C4-2B (cell line): Measurements from ENCODE around the gene ORAI3.

ENCODE experiments used
- H3K27ac ChIP-seq: fragments of 450-650 bp; 2 replicates; pipeline ENCODE4 v1.5.1; 2017
- CTCF ChIP-seq: fragments of 450-650 bp; conservative IDR thresholded peaks from 2 replicates; pipeline ENCODE4 v1.5.1; 2017; ENCODE audit warnings: mild to moderate bottlenecking
- ZFX ChIP-seq: fragments of 450-650 bp; IDR thresholded peaks from 2 replicates; pipeline ENCODE4 v1.6.1; 2017

ORAI3 gene

DNA sequence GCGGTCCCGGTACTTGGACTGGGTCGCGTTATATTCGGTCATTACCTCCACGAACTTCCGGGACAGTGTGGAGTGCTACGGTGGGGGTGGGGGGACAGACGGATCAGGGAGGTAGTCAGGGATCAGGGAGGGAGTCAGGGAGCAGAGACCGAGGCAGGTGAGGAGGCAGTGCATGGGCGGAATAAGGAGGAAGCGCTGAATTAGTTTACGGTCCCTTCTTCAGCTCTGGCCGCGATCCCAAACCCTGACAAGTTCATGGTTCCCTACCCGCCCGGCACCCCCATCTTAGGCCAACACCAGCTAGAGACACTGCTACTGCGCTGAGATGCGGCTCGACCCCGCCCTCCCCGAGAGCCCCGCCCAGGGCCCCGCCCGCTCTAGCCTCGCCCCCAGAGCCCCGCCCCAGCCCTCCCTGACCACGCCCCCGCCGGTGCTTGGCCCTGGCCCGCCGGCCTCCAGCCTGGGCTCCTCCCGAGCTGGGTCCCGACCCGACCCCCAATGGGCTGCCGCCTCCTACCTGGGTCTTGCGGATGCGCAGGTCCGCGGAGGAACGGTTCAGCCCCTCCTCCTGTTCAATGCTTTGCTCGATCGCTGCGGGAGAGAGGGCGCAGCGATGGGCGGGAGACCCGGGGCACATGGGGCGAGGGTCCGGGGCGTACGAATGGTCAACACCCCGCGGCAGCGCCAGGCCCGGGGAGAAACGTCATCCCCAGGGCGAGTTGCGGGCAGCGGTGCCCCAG, 48.3 kb downstream of the ORAI3 start:
- no peak overlapping the region; the same call in 1 of the 2 replicates for H3K27ac ChIP-seq
- TF ChIP-seq ZFX = no peak
- TF ChIP-seq CTCF = no peak

DNA sequence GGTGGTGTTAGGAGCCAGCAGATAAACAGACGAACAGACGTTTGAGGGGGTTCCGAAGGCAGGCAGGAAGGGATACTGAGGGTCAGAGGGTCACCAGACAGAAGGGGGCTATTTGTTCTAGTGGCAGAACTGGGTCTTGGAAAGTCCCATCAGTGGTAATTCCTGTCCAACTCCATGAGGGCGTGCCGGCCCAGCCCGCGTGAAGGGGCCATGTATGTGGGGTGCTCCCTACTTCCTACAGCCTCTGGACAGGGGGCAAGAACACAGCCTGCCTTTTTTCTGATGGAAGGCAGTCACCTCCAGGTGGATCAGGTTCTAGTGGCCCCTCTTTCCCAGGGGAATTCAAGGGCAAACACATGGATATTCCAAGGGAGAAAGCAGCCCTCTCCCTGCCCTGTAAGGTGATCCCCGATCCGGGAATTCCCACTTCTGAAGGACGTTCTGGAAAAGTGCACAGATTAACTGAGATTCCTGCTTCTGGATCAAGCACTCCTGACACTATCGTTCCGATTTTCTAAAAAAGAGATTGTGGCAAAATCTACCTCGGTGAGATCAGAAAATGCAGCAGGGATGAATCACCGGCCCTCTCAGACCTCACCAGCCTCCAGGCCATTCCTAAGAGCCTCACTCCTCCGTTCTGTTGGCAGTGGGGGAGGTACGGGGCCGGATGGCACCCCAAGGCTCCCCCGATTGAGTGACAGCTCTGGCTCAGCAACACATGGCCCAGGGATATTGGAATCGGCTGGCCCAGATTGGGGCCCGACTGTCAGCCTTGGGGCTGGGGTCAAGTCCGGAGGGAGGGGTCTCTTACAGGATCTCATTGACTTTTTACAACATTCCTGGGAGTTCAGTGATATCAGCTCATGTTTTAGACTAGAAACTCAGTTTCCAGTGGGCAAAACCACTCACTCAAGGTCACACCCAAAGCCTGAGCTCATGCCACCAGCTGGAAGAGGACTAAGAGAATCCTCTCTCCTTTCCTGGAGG, 49.1 kb downstream of the ORAI3 start:
- TF ChIP-seq ZFX (no peak), CTCF (no peak)
- no peak overlapping the region; the same call in 1 of the 2 replicates for H3K27ac ChIP-seq

GRCh38 chr16:30998852-30999761, 50.2 kb downstream of the ORAI3 start:
- H3K27ac ChIP-seq = no peak overlapping the region
- TF ChIP-seq ZFX (no peak), CTCF (no peak)

DNA sequence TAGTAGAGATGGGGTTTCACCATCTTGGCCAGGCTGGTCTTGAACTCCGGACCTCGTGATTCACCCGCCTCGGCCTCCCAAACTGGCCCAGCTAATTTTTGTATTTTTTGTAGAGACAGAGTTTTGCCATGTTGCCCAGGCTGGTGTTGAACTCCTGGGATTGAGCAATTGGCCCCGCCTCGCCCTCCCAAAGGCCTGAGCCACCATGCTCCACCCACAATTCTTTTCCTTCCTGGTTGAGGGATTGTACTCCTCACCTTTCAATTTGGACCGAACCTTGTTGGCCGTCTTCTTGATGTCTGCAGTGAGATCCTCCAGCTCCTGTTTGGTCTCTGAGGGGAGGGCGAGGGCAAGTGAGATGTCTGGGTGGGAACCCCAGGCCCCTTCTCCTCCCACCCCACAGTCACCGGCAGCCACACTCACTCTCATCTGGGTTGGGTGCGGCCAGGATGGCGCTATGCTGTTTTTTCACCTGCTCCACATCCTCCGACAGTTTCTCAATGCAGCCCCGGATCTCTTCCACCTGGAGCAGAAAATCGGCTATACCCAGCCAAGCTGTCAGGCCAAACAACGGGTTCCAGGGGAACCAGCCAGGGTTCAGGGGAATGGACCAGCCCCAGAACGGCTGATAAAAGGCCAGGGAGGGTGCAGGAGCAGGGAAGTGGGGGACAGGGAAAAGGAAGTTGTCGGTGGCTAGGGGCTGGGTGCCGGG, 52.0 kb downstream of the ORAI3 start:
- no peak overlapping the region for H3K27ac ChIP-seq
- no peak for TF ChIP-seq ZFX

- no peak overlapping the region for H3K27ac ChIP-seq
- no peak for TF ChIP-seq ZFX
- no peak for TF ChIP-seq CTCF
These were observed 52.8 kb downstream of the ORAI3 start for GRCh38 chr16:31001507-31002249.

DNA sequence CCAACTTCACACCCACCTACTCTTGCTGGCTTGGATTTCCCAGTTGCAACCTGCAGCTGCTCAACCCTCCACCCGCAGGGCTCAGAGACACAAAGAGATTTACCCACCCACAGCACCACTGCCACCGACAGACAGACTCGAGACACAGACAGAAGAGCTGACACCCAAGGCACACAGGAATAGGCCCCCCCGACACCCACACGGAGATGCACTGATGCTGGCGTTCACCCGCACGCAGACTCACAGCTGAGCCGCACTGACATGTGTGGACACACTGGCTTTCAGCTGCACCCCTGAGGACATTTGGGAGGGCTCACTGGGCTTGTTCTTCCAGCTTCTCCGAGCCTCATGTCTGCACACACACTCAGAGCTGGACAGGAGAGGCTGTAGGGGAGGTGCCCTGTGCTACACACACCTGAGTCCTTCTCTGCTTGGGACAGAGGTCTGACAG, 53.4 kb downstream of the ORAI3 start:
- TF ChIP-seq ZFX = no peak
- no peak for TF ChIP-seq CTCF
- H3K27ac ChIP-seq = no peak overlapping the region
